Loucy (cell line): Measurements from ENCODE around the gene NAAA.
"Not testable (repeated sequence)": the region's sequence is repeated elsewhere in the genome, so short reads cannot be mapped to it uniquely, and the experiment has no call there.

ENCODE experiments used
- H2AFZ ChIP-seq: fragments of 200-600 bp; sonication (generic); 2 replicates; pipeline ENCODE4 v1.6.0; 2016; ENCODE audit warnings: antibody characterized with exemption, mild to moderate bottlenecking, low read length, moderate library complexity
- H3F3A ChIP-seq: fragments of 200-600 bp; 2 replicates; pipeline ENCODE4 v1.6.0; 2016; ENCODE audit warnings: antibody characterized with exemption, low read depth, mild to moderate bottlenecking
- H3K27me3 ChIP-seq: fragments of 200-600 bp; sonication (generic); 2 replicates; pipeline ENCODE4 v1.6.1; 2014; ENCODE audit warnings: low read length, mild to moderate bottlenecking; ENCODE audit not compliant: insufficient read depth, poor library complexity, severe bottlenecking
- H3K36me3 ChIP-seq: fragments of 200-600 bp; sonication (generic); 2 replicates; pipeline ENCODE4 v1.6.1; 2016; ENCODE audit warnings: low read length; ENCODE audit not compliant: insufficient read depth
- H3K4me1 ChIP-seq: fragments of 200-600 bp; sonication (generic); 2 replicates; pipeline ENCODE4 v1.5.1; 2014; ENCODE audit warnings: low read length, mild to moderate bottlenecking; ENCODE audit not compliant: insufficient read depth, poor library complexity, severe bottlenecking
- H3K4me2 ChIP-seq: fragments of 200-600 bp; sonication (generic); 2 replicates; pipeline ENCODE4 v1.6.0; 2014; ENCODE audit warnings: antibody characterized with exemption, low read length, low read depth, mild to moderate bottlenecking; ENCODE audit not compliant: poor library complexity, severe bottlenecking
- H3K4me3 ChIP-seq: fragments of 200-600 bp; sonication (generic); 2 replicates; pipeline ENCODE4 v1.5.1; 2014; ENCODE audit warnings: low read length, mild to moderate bottlenecking, mixed read lengths; ENCODE audit not compliant: poor library complexity, severe bottlenecking
- H3K79me2 ChIP-seq: fragments of 200-600 bp; sonication (generic); 2 replicates; pipeline ENCODE4 v1.6.1; 2014; ENCODE audit warnings: low read length; ENCODE audit not compliant: insufficient read depth
- H3K9ac ChIP-seq: fragments of 200-600 bp; sonication (generic); 2 replicates; pipeline ENCODE4 v1.6.0; 2014; ENCODE audit warnings: mild to moderate bottlenecking, low read depth, low read length, moderate library complexity; ENCODE audit not compliant: poor library complexity, severe bottlenecking
- H3K9me2 ChIP-seq: fragments of 200-600 bp; sonication (generic); replicated peaks from 2 replicates; pipeline ENCODE4 v1.6.1; 2016; ENCODE audit warnings: low read depth, low read length, mixed read lengths
- H3K9me3 ChIP-seq: fragments of 200-600 bp; sonication (generic); 2 replicates; pipeline ENCODE4 v1.6.1; 2014; ENCODE audit warnings: mild to moderate bottlenecking, antibody characterized with exemption, low read length, low read depth; ENCODE audit not compliant: insufficient read depth
- H4K20me1 ChIP-seq: fragments of 200-600 bp; sonication (generic); 2 replicates; pipeline ENCODE4 v1.6.0; 2014; ENCODE audit warnings: antibody characterized with exemption, low read length, mild to moderate bottlenecking; ENCODE audit not compliant: insufficient read depth, poor library complexity, severe bottlenecking
- CTCF ChIP-seq: fragments of 200-600 bp; sonication (generic); conservative IDR thresholded peaks from 2 replicates; pipeline ENCODE4 v1.5.1; 2014; ENCODE audit warnings: mild to moderate bottlenecking, antibody characterized with exemption, low read length
- EZH2phosphoT487 ChIP-seq: fragments of 200-600 bp; IDR thresholded peaks from 2 replicates; pipeline ENCODE4 v1.6.1; 2018; ENCODE audit warnings: antibody characterized with exemption, mild to moderate bottlenecking, moderate library complexity, borderline replicate concordance

Gene NAAA

GRCh38 chr4:75912968-75913367 is 27.8 kb downstream of the NAAA start:
- no peak overlapping the region for H3K9ac ChIP-seq
- H3K27me3 ChIP-seq: no peaks in the 10 kb centered on the region
- no peaks in the 10 kb centered on the region for H3K9me3 ChIP-seq
- no peak overlapping the region for H3K4me3 ChIP-seq
- no peaks in the 10 kb centered on the region for H3K9me2 ChIP-seq
- no peak overlapping the region for H2AFZ ChIP-seq
- no peaks in the 10 kb centered on the region for H3K36me3 ChIP-seq
- no peak overlapping the region for H3K4me2 ChIP-seq
- no peaks in the 10 kb centered on the region for H4K20me1 ChIP-seq
- H3F3A ChIP-seq: no peaks in the 10 kb centered on the region
- H3K79me2 ChIP-seq: no peaks in the 10 kb centered on the region
- H3K4me1 ChIP-seq: no peaks in the 10 kb centered on the region
- no peak for TF ChIP-seq EZH2phosphoT487
- TF ChIP-seq CTCF: no peak

- H3K36me3 ChIP-seq, H3K4me1 ChIP-seq, H3K4me3 ChIP-seq, H2AFZ ChIP-seq, H3F3A ChIP-seq, H4K20me1 ChIP-seq, H3K9me2 ChIP-seq, H3K9ac ChIP-seq, H3K27me3 ChIP-seq, H3K79me2 ChIP-seq, H3K9me3 ChIP-seq, H3K4me2 ChIP-seq: not testable (repeated sequence)
Measured at GRCh38 chr4:75910831-75911230, 30.0 kb downstream of the NAAA start.

- H3K4me1 ChIP-seq: no peaks in the 10 kb centered on the region
- H3F3A ChIP-seq: no peaks in the 10 kb centered on the region
- H3K79me2 ChIP-seq: no peaks in the 10 kb centered on the region
- no peak for TF ChIP-seq EZH2phosphoT487
- TF ChIP-seq CTCF: no peak
- no peak overlapping the region for H2AFZ ChIP-seq
- no peaks in the 10 kb centered on the region for H3K36me3 ChIP-seq
- H4K20me1 ChIP-seq: no peaks in the 10 kb centered on the region
- no peak overlapping the region for H3K4me3 ChIP-seq
- H3K9ac ChIP-seq: no peak overlapping the region
- H3K27me3 ChIP-seq: no peaks in the 10 kb centered on the region
- no peaks in the 10 kb centered on the region for H3K9me3 ChIP-seq
- no peak overlapping the region for H3K4me2 ChIP-seq
- no peaks in the 10 kb centered on the region for H3K9me2 ChIP-seq
Measured at GRCh38 chr4:75909405-75909804, 31.4 kb downstream of the NAAA start.

- H3K36me3 ChIP-seq: no peaks in the 10 kb centered on the region
- no peaks in the 10 kb centered on the region for H3K9me3 ChIP-seq
- H3K9me2 ChIP-seq: no peaks in the 10 kb centered on the region
- H3K4me3 ChIP-seq: no peak overlapping the region
- H3K27me3 ChIP-seq: no peaks in the 10 kb centered on the region
- no peaks in the 10 kb centered on the region for H3K4me1 ChIP-seq
- H4K20me1 ChIP-seq: no peaks in the 10 kb centered on the region
- no peak overlapping the region for H3K4me2 ChIP-seq
- no peaks in the 10 kb centered on the region for H3K79me2 ChIP-seq
- no peaks in the 10 kb centered on the region for H3F3A ChIP-seq
- no peak for TF ChIP-seq CTCF
- no peak for TF ChIP-seq EZH2phosphoT487
- no peak overlapping the region for H3K9ac ChIP-seq
- H2AFZ ChIP-seq: no peak overlapping the region
Measured at GRCh38 chr4:75908555-75908954, 32.3 kb downstream of the NAAA start.
